ENCODE measurements around the gene FAM219A.

DNA sequence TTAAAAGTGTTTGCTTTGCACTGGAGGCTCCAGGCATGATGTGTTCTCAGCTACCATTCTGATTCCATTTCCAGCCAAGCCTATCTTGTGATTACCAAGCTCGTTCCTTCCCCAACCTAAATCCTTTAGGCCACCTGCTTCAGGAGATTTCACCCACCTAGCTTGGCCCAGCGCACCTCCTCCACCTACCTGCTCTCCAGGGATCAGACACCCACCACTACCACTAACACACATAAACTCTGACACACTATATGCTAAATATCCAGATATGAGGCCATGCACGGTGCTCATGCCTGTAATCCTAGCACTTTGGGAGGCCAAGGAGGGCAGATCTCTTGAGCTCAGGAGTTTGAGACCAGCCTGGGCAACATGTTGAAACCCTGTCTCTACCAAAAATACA, 84.0 kb downstream of the FAM219A start:
- TF ChIP-seq POLR2A (IDR thresholded peaks at IDR 0.05) = no peak
- TF ChIP-seq, protein P1, sequence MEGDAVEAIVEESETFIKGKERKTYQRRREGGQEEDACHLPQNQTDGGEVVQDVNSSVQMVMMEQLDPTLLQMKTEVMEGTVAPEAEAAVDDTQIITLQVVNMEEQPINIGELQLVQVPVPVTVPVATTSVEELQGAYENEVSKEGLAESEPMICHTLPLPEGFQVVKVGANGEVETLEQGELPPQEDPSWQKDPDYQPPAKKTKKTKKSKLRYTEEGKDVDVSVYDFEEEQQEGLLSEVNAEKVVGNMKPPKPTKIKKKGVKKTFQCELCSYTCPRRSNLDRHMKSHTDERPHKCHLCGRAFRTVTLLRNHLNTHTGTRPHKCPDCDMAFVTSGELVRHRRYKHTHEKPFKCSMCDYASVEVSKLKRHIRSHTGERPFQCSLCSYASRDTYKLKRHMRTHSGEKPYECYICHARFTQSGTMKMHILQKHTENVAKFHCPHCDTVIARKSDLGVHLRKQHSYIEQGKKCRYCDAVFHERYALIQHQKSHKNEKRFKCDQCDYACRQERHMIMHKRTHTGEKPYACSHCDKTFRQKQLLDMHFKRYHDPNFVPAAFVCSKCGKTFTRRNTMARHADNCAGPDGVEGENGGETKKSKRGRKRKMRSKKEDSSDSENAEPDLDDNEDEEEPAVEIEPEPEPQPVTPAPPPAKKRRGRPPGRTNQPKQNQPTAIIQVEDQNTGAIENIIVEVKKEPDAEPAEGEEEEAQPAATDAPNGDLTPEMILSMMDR (IDR thresholded peaks at IDR 0.05) = no peak

Data from uterus (tissue), 2 donors.